Neuronal stem cell (in vitro differentiated cells): ENCODE data around the gene HMG20B.
"Not testable (repeated sequence)": the region's sequence is repeated elsewhere in the genome, so short reads cannot be mapped to it uniquely, and the experiment has no call there.

Experiments used
- DNase-seq: peaks from one replicate; pipeline ENCODE4 v3.0.0-alpha.2; 2013; ENCODE audit warnings: low spot score
- H2AFZ ChIP-seq: one replicate; pipeline ENCODE4 v1.6.1; 2013; ENCODE audit warnings: mild to moderate bottlenecking, low read length, inconsistent platforms
- H2AK5ac ChIP-seq: 2 replicates; pipeline ENCODE4 v1.6.1; 2013; ENCODE audit warnings: low read depth, mild to moderate bottlenecking, inconsistent platforms, low read length, moderate library complexity, mixed read lengths
- H2BK120ac ChIP-seq: 2 replicates; pipeline ENCODE4 v1.6.1; 2013; ENCODE audit warnings: low read depth, mild to moderate bottlenecking, inconsistent platforms, low read length, moderate library complexity, mixed read lengths
- H2BK12ac ChIP-seq: one replicate; pipeline ENCODE4 v1.6.1; 2013; ENCODE audit warnings: low read length, inconsistent platforms
- H2BK15ac ChIP-seq: 2 replicates; pipeline ENCODE4 v1.6.1; 2013; ENCODE audit warnings: mild to moderate bottlenecking, low read length, inconsistent platforms, mixed read lengths
- H2BK5ac ChIP-seq: one replicate; pipeline ENCODE4 v1.6.1; 2013; ENCODE audit warnings: inconsistent platforms, mild to moderate bottlenecking, low read length, moderate library complexity
- H3K14ac ChIP-seq: one replicate; pipeline ENCODE4 v1.6.1; 2013; ENCODE audit warnings: low read length, inconsistent platforms
- H3K18ac ChIP-seq: 2 replicates; pipeline ENCODE4 v1.6.1; 2013; ENCODE audit warnings: low read length, inconsistent platforms
- H3K23ac ChIP-seq: 2 replicates; pipeline ENCODE4 v1.6.1; 2013; ENCODE audit warnings: low read depth, mild to moderate bottlenecking, mixed read lengths, low read length, inconsistent platforms; ENCODE audit not compliant: poor library complexity
- H3K27ac ChIP-seq: replicated peaks from 3 replicates; pipeline ENCODE4 v1.5.1; 2013; ENCODE audit warnings: low read length, inconsistent platforms
- H3K27me3 ChIP-seq, 3 experiments: 2 replicates each; pipeline ENCODE4 v1.6.1; 2013; ENCODE audit warnings: low read length in 3 of 3, mild to moderate bottlenecking in 2 of 3, inconsistent platforms in 1 of 3, low read depth in 1 of 3, mixed read lengths in 1 of 3, moderate library complexity in 1 of 3; ENCODE audit not compliant: control insufficient read depth in 3 of 3, insufficient read depth in 3 of 3
- H3K36me3 ChIP-seq, 2 donors: replicated peaks in 1 of 2; 2 replicates each; pipeline ENCODE4 v1.6.1; 2013; ENCODE audit warnings: low read length in 2 of 2; ENCODE audit not compliant: control insufficient read depth in 2 of 2, insufficient read depth in 2 of 2
- H3K4ac ChIP-seq: 2 replicates; pipeline ENCODE4 v1.6.1; 2013; ENCODE audit warnings: inconsistent platforms, mild to moderate bottlenecking, low read length, moderate library complexity
- H3K4me1 ChIP-seq, 2 donors: 1 replicate in 1 of 2; 2 replicates in 1 of 2; pipeline ENCODE4 v1.6.1; 2013; ENCODE audit warnings: low read length in 2 of 2, low read depth in 1 of 2; ENCODE audit not compliant: control insufficient read depth in 2 of 2, insufficient read depth in 1 of 2
- H3K4me2 ChIP-seq: one replicate; pipeline ENCODE4 v1.6.1; 2013; ENCODE audit warnings: mild to moderate bottlenecking, low read length, inconsistent platforms; ENCODE audit not compliant: insufficient read depth, poor library complexity, severe bottlenecking
- H3K4me3 ChIP-seq, 2 donors: 2 replicates each; pipeline ENCODE4 v1.5.1; 2013; ENCODE audit warnings: low read length in 2 of 2, mild to moderate bottlenecking in 2 of 2, inconsistent platforms in 1 of 2, moderate library complexity in 1 of 2
- H3K79me1 ChIP-seq: one replicate; pipeline ENCODE4 v1.6.1; 2013; ENCODE audit warnings: low read depth, mild to moderate bottlenecking, inconsistent platforms, low read length, moderate library complexity
- H3K9ac ChIP-seq: one replicate; pipeline ENCODE4 v1.6.1; 2013; ENCODE audit warnings: mild to moderate bottlenecking, low read depth, low read length, inconsistent platforms; ENCODE audit not compliant: poor library complexity
- H3K9me3 ChIP-seq, 2 donors: replicated peaks in 1 of 2; 2 replicates each; pipeline versions ENCODE3 to v1.6.1; 2013; ENCODE audit warnings: low read length in 2 of 2, mild to moderate bottlenecking in 2 of 2, inconsistent platforms in 1 of 2, low read depth in 1 of 2, mixed read lengths in 1 of 2, moderate library complexity in 1 of 2; ENCODE audit not compliant: control insufficient read depth in 2 of 2, insufficient read depth in 1 of 2
- H4K8ac ChIP-seq: one replicate; pipeline ENCODE4 v1.6.1; 2013; ENCODE audit warnings: low read depth, mild to moderate bottlenecking, inconsistent platforms, low read length, moderate library complexity
- H4K91ac ChIP-seq: one replicate; pipeline ENCODE4 v1.6.1; 2013; ENCODE audit warnings: low read length, low read depth, mild to moderate bottlenecking, inconsistent platforms; ENCODE audit not compliant: poor library complexity
- WGBS, 2 donors: extraction: QIAGEN DNeasy Blood & Tissue Kit; methylation state at CpG; one replicate each; pipeline ENCODE4 v1.1.7; 2013; ENCODE audit warnings: missing lambda C conversion rate in 2 of 2, mixed read lengths in 1 of 2; ENCODE audit not compliant: insufficient read length in 2 of 2, insufficient replicate concordance in 1 of 2; ENCODE audit errors: extremely low coverage in 2 of 2; 5-methylcytosine and 5-hydroxymethylcytosine counted together

HMG20B gene

GRCh38 chr19:3580156-3580934 lies 7.6 kb downstream of the HMG20B start:
- no peak overlapping the region for H4K8ac ChIP-seq
- H2BK120ac ChIP-seq = no peak overlapping the region
- peaks cover 0 to 35% (median 11%) of the 10 kb centered on the region in 3 experiments for H3K27me3 ChIP-seq
- no peak overlapping the region for H3K18ac ChIP-seq
- no peak overlapping the region for H3K4me3 ChIP-seq
- H3K4me2 ChIP-seq = no peak overlapping the region
- H3K14ac ChIP-seq = no peak overlapping the region
- H3K4ac ChIP-seq = no peak overlapping the region
- H3K27ac ChIP-seq = no peak overlapping the region
- H3K4me1 ChIP-seq = peaks cover 0 to 11% of the 10 kb centered on the region in 2 donors
- no peak overlapping the region for H3K23ac ChIP-seq
- no peaks in the 10 kb centered on the region for H3K79me1 ChIP-seq
- H3K36me3 ChIP-seq = peaks cover 2 to 13% of the 10 kb centered on the region in 2 donors
- no peak overlapping the region for H2BK12ac ChIP-seq
- no peak overlapping the region for H4K91ac ChIP-seq
- no peak overlapping the region for H2AK5ac ChIP-seq
- no peaks in the 10 kb centered on the region for H3K9me3 ChIP-seq
- no peak overlapping the region for H3K9ac ChIP-seq
- no peak for DNase-seq
- H2BK15ac ChIP-seq = no peak overlapping the region
- no CpG with 5 or more reads among the region's 11 CpGs for WGBS, 2 donors
- H2BK5ac ChIP-seq = no peak overlapping the region
- H2AFZ ChIP-seq = no peak overlapping the region

- not testable (repeated sequence) for H2BK12ac ChIP-seq, H2BK120ac ChIP-seq, H3K4me1 ChIP-seq, H3K14ac ChIP-seq, H3K4me3 ChIP-seq, H3K9me3 ChIP-seq, H3K4me2 ChIP-seq, H2BK15ac ChIP-seq, DNase-seq, H2AFZ ChIP-seq, H2BK5ac ChIP-seq, H2AK5ac ChIP-seq, H3K23ac ChIP-seq, H4K8ac ChIP-seq, H3K79me1 ChIP-seq, H3K36me3 ChIP-seq, H3K27ac ChIP-seq, H3K4ac ChIP-seq, H3K9ac ChIP-seq, H4K91ac ChIP-seq, H3K18ac ChIP-seq
- no CpG with 5 or more reads among the region's 4 CpGs for WGBS, 2 donors
- peaks cover 8 to 41% (median 22%) of the 10 kb centered on the region in 3 experiments for H3K27me3 ChIP-seq
Measured at GRCh38 chr19:3581792-3582191, 9.0 kb downstream of the HMG20B start.

GRCh38 chr19:3584036-3584802 lies 11.5 kb downstream of the HMG20B start:
- H3K14ac ChIP-seq, H3K18ac ChIP-seq, H3K4me2 ChIP-seq, H2BK120ac ChIP-seq, H2AK5ac ChIP-seq, H3K4me3 ChIP-seq, H2AFZ ChIP-seq, H2BK15ac ChIP-seq, H4K91ac ChIP-seq, DNase-seq, H2BK5ac ChIP-seq, H3K23ac ChIP-seq, H3K4me1 ChIP-seq, H3K27ac ChIP-seq, H3K79me1 ChIP-seq, H3K4ac ChIP-seq, H3K36me3 ChIP-seq, H3K9ac ChIP-seq, H3K9me3 ChIP-seq, H2BK12ac ChIP-seq, H4K8ac ChIP-seq: not testable (repeated sequence)
- WGBS, 2 donors = no CpG with 5 or more reads among the region's 15 CpGs
- H3K27me3 ChIP-seq = peaks cover 8 to 28% (median 23%) of the 10 kb centered on the region in 3 experiments
